Inflammatory macrophage treated with lipopolysaccharide for 4 hours (primary cell): ENCODE data around the gene OLFM4.

Experiments used
- DNase-seq: peaks from one replicate; pipeline ENCODE4 v3.0.0-alpha.2; 2020

OLFM4 gene

GRCh38 chr13:53068585-53069520, 40.2 kb downstream of the OLFM4 start:
- DNase-seq = no peak

GRCh38 chr13:53069800-53070199, 41.2 kb downstream of the OLFM4 start:
- no peak for DNase-seq

GRCh38 chr13:53073711-53074110, 45.1 kb downstream of the OLFM4 start:
- no peak for DNase-seq

- no peak for DNase-seq
Observed at GRCh38 chr13:53074114-53074513, 45.5 kb downstream of the OLFM4 start.

DNA sequence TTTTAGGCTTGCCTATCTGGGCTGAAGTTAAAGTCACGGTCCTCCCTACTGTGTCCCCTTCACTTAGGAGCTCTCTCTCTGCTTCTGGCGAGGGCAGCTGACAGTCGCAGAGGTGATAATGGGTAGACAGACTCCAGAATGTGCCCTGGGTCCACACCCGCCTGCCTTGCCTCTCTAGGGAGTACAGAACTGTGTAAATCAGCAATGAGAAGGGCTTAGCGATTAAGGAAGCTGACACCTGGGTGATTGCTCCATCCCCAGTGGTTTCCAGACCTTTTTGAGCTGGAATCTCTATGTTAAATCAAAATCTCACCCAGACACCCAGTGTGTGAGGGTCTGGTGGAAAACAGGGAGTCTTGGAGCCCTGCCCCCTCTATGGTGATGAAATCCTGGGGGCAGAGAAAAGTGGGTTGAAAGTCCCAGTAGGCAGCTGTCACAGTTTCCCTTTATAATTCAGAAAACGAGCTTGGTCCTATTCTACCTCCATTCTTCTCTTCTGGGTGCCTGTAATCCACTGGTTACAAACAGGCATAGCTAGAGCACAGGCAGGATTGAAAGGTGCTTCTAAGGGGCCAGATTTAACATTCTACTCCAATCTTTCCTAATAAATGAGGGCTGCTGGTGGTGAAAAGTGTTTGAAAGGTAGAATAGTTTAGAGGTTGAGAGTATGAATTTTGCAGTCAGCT, 46.9 kb downstream of the OLFM4 start:
- no peak for DNase-seq

GRCh38 chr13:53079691-53080090, 51.1 kb downstream of the OLFM4 start:
- DNase-seq = no peak

- DNase-seq = no peak
Observed at GRCh38 chr13:53088871-53089270, 60.3 kb downstream of the OLFM4 start.

DNA sequence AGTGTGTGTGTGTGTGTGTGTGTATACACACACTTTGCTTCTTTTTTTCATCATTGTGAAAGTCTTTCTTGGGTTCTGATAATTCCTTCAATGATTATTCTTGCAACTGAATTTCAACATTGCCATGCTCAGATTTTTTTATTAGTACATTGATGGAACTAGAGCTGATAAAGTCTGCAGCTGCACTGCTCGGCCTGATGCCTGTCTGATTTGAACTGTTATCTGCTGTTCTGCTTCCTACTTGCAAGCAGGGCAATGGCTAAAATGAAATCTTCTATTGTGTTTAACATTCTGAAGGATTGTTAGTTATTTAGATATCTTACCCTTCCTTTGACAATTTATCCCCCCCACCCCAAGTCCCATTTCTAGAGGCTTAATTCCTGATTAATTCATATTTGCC, 61.3 kb downstream of the OLFM4 start:
- DNase-seq = no peak

DNA sequence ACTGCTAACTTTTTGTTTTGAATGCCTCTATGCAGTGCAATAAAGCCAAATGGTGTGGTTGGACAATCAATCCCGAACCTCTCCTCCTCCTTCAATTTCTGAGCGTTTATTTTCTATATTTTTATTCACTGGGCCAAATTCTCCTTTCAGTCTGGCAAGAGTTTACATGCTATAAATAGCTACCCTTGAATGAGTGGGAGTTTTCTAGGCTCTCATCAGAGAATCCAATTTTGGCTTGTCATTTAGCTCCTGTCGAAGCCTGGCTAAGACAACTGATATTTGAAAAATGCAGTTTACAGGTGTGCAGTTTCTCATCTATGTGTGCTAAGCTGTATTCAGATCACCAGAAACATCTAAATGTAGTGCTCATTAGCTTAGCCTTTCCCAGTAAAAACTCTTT, 61.8 kb downstream of the OLFM4 start:
- no peak for DNase-seq

DNA sequence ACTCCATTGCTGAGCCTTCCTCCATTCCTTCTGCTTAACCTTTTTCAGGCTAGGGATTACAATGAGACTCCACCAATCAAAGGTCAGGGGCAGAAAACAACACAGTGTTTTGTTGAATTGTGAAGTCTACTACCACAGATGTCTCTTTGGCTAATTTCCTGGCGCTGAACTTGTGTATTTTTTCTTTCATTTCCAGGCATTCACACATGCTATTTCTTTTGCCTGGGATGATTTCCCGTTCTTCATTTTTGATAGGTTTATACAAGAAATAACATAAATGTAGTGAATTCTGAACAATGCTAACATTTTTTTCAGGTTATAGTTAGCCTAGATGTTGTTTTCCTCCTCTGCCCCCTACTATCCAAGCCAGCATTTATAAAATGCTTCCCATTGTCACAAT, 64.3 kb downstream of the OLFM4 start:
- DNase-seq = no peak

DNA sequence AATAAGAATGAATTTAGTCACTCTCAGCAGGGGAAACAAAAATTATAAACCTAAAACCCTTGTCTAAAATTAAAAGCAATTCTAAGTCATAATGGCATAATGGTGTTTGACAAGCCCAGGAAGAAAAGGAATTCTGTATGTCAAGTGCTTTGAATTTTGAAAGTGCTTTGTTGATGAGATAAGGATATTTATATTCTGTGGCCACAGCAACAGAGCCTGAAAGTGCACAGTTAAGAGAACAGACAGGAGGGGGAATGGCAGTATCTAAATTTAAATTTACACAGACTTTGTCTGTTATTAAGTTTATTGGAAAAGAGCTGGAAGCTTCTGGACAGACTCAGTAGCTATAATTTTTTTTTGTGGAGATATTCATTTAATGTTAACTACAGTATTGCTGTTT, 69.8 kb downstream of the OLFM4 start:
- no peak for DNase-seq

DNA sequence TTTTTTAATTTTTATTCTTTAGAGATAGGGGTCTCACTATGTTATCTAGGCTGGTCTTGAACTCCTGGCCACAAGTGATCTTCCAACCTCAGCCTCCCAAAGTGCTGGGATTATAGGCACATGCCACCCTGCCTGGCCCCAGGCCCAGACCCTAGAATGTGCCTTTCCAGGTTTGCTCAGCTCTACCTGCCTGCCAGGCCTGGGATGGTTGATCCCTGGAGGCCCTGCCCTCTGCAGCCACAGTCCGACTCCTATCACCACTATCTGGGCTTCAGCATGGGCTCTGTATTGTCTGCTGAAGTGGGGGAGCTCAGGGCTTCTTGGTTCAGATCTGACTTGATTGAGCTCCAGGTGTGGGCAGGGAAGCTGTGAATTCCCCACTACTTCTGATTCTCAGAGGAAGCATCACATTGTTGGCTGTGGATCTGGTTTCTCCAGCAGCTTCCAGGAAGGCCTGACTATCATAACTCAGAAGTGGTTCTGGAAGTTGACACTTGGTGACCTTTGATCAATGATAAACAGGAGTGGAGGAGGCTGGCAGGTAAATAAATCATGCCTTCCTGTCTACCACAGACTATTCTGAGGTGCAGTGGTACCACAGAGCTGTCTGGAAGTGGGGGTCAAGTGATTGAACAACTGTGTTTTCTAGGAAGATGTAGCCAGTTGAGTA, 71.9 kb downstream of the OLFM4 start:
- no peak for DNase-seq
